IMR-90 (cell line): ENCODE measurements around the gene TOGARAM2. TPM values are rescaled to one million over a fixed set of nuclear protein-coding genes. Genes with fewer than 3 reads are reported as not detected.

Experiments
- ATAC-seq: fragments of 200-7000 bp; cut with Tn5 transposase; 2 replicates; pipeline ENCODE4 v1.9.1; 2020; ENCODE audit warnings: low read depth, mild to moderate bottlenecking, moderate library complexity
- BruUV-seq: library from RNA; stranded (reverse); fragments of 400-500 nt; replicated peaks from 2 replicates; lab custom pipeline; 2021; lab: Mats Ljungman, UMichigan
- CTCF ChIA-PET: fragments of 300-600 bp; formaldehyde crosslinking; extraction: SDS; loops from one replicate; lab custom pipeline; 2021; ENCODE audit warnings: antibody characterized with exemption; lab: Yijun Ruan, JAX
- POLR2A ChIA-PET: fragments of 300-600 bp; sonication (Branson Sonifier 250); formaldehyde crosslinking; loops from one replicate; lab custom pipeline; 2022; ENCODE audit warnings: antibody characterized with exemption; ENCODE audit not compliant: unreplicated experiment; lab: Charles Lee
- DNase-seq: peaks from one replicate; pipeline ENCODE4 v3.0.0; 2013
- H2AFZ ChIP-seq: replicated peaks from 2 replicates; pipeline ENCODE3; 2013; ENCODE audit warnings: low read length, mild to moderate bottlenecking; ENCODE audit not compliant: poor library complexity
- H2AK5ac ChIP-seq: 2 replicates; pipeline ENCODE4 v1.6.1; 2013; ENCODE audit warnings: low read depth, low read length, inconsistent platforms
- H2AK9ac ChIP-seq: replicated peaks from 2 replicates; pipeline ENCODE3; 2013; ENCODE audit warnings: mild to moderate bottlenecking, low read depth, low read length, moderate library complexity; ENCODE audit not compliant: poor library complexity
- H2BK120ac ChIP-seq: 2 replicates; pipeline ENCODE4 v1.6.1; 2013; ENCODE audit warnings: low read depth, low read length, inconsistent platforms
- H2BK15ac ChIP-seq: 3 replicates; pipeline ENCODE4 v1.6.1; 2013; ENCODE audit warnings: low read depth, low read length, inconsistent platforms
- H2BK20ac ChIP-seq: 2 replicates; pipeline ENCODE4 v1.6.1; 2013; ENCODE audit warnings: low read depth, mild to moderate bottlenecking, inconsistent platforms, low read length, moderate library complexity
- H2BK5ac ChIP-seq: 2 replicates; pipeline ENCODE4 v1.6.1; 2013; ENCODE audit warnings: mild to moderate bottlenecking, low read depth, low read length, inconsistent platforms; ENCODE audit not compliant: poor library complexity, severe bottlenecking
- H3K14ac ChIP-seq: replicated peaks from 2 replicates; pipeline ENCODE4 v1.6.1; 2013; ENCODE audit warnings: low read depth, low read length, inconsistent platforms
- H3K18ac ChIP-seq: 2 replicates; pipeline ENCODE4 v1.6.1; 2013; ENCODE audit warnings: low read depth, low read length, control low read depth
- H3K23ac ChIP-seq: 2 replicates; pipeline ENCODE4 v1.6.1; 2013; ENCODE audit warnings: low read depth, low read length, inconsistent platforms
- H3K27ac ChIP-seq: 2 replicates; pipeline ENCODE4 v1.5.1; 2013; ENCODE audit warnings: mild to moderate bottlenecking, control low read depth, low read length; ENCODE audit not compliant: insufficient read depth
- H3K27me3 ChIP-seq: 2 replicates; pipeline ENCODE4 v1.6.1; 2013; ENCODE audit warnings: low read length; ENCODE audit not compliant: control insufficient read depth, insufficient read depth
- H3K36me3 ChIP-seq: 2 replicates; pipeline ENCODE4 v1.6.1; 2013; ENCODE audit warnings: low read length, mixed read lengths; ENCODE audit not compliant: control insufficient read depth, insufficient read depth
- H3K4ac ChIP-seq: 2 replicates; pipeline ENCODE4 v1.6.1; 2013; ENCODE audit warnings: low read depth, low read length, inconsistent platforms
- H3K4me1 ChIP-seq: 2 replicates; pipeline ENCODE4 v1.6.1; 2013; ENCODE audit warnings: low read length, mixed read lengths; ENCODE audit not compliant: control insufficient read depth, insufficient read depth
- H3K4me2 ChIP-seq: 2 replicates; pipeline ENCODE4 v1.6.1; 2013; ENCODE audit warnings: low read depth, mild to moderate bottlenecking, control low read depth, low read length, moderate library complexity
- H3K4me3 ChIP-seq: 2 replicates; pipeline ENCODE4 v1.5.1; 2013; ENCODE audit warnings: low read depth, mild to moderate bottlenecking, control low read depth, low read length, moderate library complexity; ENCODE audit not compliant: insufficient read depth
- H3K56ac ChIP-seq: 2 replicates; pipeline ENCODE4 v1.6.1; 2013; ENCODE audit warnings: low read length, inconsistent platforms; ENCODE audit not compliant: insufficient read depth; ENCODE audit errors: extremely low read depth
- H3K79me1 ChIP-seq, 2 experiments: 2 replicates each; pipeline ENCODE4 v1.6.1; 2013; ENCODE audit warnings: low read length in 2 of 2, inconsistent platforms in 1 of 2, low read depth in 1 of 2
- H3K9ac ChIP-seq: 2 replicates; pipeline ENCODE4 v1.6.1; 2013; ENCODE audit warnings: low read depth, low read length, control low read depth
- H3K9me1 ChIP-seq: 2 replicates; pipeline ENCODE4 v1.6.1; 2013; ENCODE audit warnings: low read length, inconsistent platforms; ENCODE audit not compliant: insufficient read depth
- H3K9me3 ChIP-seq: 2 replicates; pipeline ENCODE4 v1.6.1; 2013; ENCODE audit warnings: low read length; ENCODE audit not compliant: control insufficient read depth, insufficient read depth
- H4K20me1 ChIP-seq: 2 replicates; pipeline ENCODE4 v1.6.1; 2013; ENCODE audit warnings: low read length, inconsistent platforms; ENCODE audit not compliant: insufficient read depth
- H4K5ac ChIP-seq: 2 replicates; pipeline ENCODE4 v1.6.1; 2013; ENCODE audit warnings: mild to moderate bottlenecking, low read depth, low read length, control low read depth
- H4K8ac ChIP-seq, 2 experiments: 2 replicates each; pipeline ENCODE4 v1.6.1; 2013; ENCODE audit warnings: low read depth in 2 of 2, low read length in 2 of 2, control low read depth in 1 of 2, inconsistent platforms in 1 of 2
- H4K91ac ChIP-seq: 2 replicates; pipeline ENCODE4 v1.6.1; 2013; ENCODE audit warnings: low read depth, low read length, inconsistent platforms; ENCODE audit not compliant: insufficient read depth
- BHLHE40 ChIP-seq: fragments of 150-350 bp; IDR thresholded peaks from 2 replicates; pipeline ENCODE4 v1.6.1; 2016; ENCODE audit warnings: mild to moderate bottlenecking, low read depth, low read length
- CEBPB ChIP-seq: IDR thresholded peaks from 2 replicates; pipeline ENCODE4 v1.6.1; 2012; ENCODE audit warnings: low read depth, low read length, improper control_type of control experiment
- CHD1 ChIP-seq: IDR thresholded peaks from 2 replicates; pipeline ENCODE4 v1.6.1; 2012; ENCODE audit warnings: low read depth, low read length, improper control_type of control experiment
- CTCF ChIP-seq: conservative IDR thresholded peaks from 2 replicates; pipeline ENCODE4 v1.5.1; 2012; ENCODE audit warnings: mild to moderate bottlenecking, low read depth, low read length, improper control_type of control experiment
- ELK1 ChIP-seq: fragments of 150-350 bp; IDR thresholded peaks from 2 replicates; pipeline ENCODE4 v1.6.1; 2016; ENCODE audit warnings: low read depth, mild to moderate bottlenecking, low read length, moderate library complexity, borderline replicate concordance
- FOS ChIP-seq: fragments of 150-350 bp; IDR thresholded peaks from 2 replicates; pipeline ENCODE4 v1.6.1; 2016; ENCODE audit warnings: low read depth, low read length
- MAFK ChIP-seq: IDR thresholded peaks from 2 replicates; pipeline ENCODE4 v1.6.1; 2012; ENCODE audit warnings: low read depth, low read length, improper control_type of control experiment
- MAZ ChIP-seq: IDR thresholded peaks from 2 replicates; pipeline ENCODE4 v1.6.1; 2012; ENCODE audit warnings: low read depth, mild to moderate bottlenecking, low read length, improper control_type of control experiment, moderate library complexity, borderline replicate concordance
- MXI1 ChIP-seq: IDR thresholded peaks from 2 replicates; pipeline ENCODE4 v1.6.1; 2012; ENCODE audit warnings: low read depth, mild to moderate bottlenecking, low read length, moderate library complexity, borderline replicate concordance
- NFE2L2 ChIP-seq: fragments of 150-350 bp; IDR thresholded peaks from 2 replicates; pipeline ENCODE4 v1.6.1; 2016; ENCODE audit warnings: low read depth, mild to moderate bottlenecking, low read length
- POLR2A ChIP-seq: IDR thresholded peaks from 2 replicates; pipeline ENCODE4 v1.6.1; 2012; ENCODE audit warnings: mild to moderate bottlenecking, low read depth, low read length
- RAD21 ChIP-seq: IDR thresholded peaks from 2 replicates; pipeline ENCODE4 v1.6.1; 2012; ENCODE audit warnings: low read length, improper control_type of control experiment
- RCOR1 ChIP-seq: IDR thresholded peaks from 2 replicates; pipeline ENCODE4 v1.6.1; 2012; ENCODE audit warnings: mild to moderate bottlenecking, low read length, improper control_type of control experiment; ENCODE audit not compliant: insufficient replicate concordance
- SMC3 ChIP-seq: fragments of 150-350 bp; IDR thresholded peaks from 2 replicates; pipeline ENCODE4 v1.6.1; 2016; ENCODE audit warnings: low read depth, mild to moderate bottlenecking, antibody characterized with exemption, low read length, moderate library complexity
- USF2 ChIP-seq: fragments of 150-350 bp; IDR thresholded peaks from 2 replicates; pipeline ENCODE4 v1.6.1; 2017; ENCODE audit warnings: mild to moderate bottlenecking, antibody characterized with exemption, low read length, low read depth
- WGBS, 2 experiments: methylation state at CpG; one replicate each; pipeline versions ENCODE4 v1.1.5 to v1.1.7; 2013; ENCODE audit warnings: missing lambda C conversion rate in 2 of 2; ENCODE audit not compliant: insufficient read length in 1 of 2; ENCODE audit errors: extremely low coverage in 2 of 2; 5-methylcytosine and 5-hydroxymethylcytosine counted together
- dilution Hi-C: fragments of 300-500 bp; cut with HindIII; formaldehyde crosslinking; loops from one replicate; pipeline ENCODE4 v1.14.3; 2018; ENCODE audit warnings: low sequenced_read_pairs; ENCODE audit not compliant: unreplicated experiment
- in situ Hi-C: fragments of 300-500 bp; cut with MboI; formaldehyde crosslinking; loops from 3 replicates; pipeline ENCODE4 v1.14.3; 2019; ENCODE audit warnings: low sequenced_read_pairs, inconsistent platforms, mixed read lengths
- intact Hi-C: fragments of 100-400 bp; cut with micrococcal nuclease; formaldehyde crosslinking; loops from 2 replicates; pipeline ENCODE4 v1.10.0; 2022
- polyA plus RNA-seq, 3 experiments: library from polyadenylated mRNA; depleted of rRNA; stranded (reverse); fragments of >200 nt; gene quantifications; 2 replicates each; pipeline ENCODE4 v1.2.3, GENCODE V29; 2012; ENCODE audit warnings: low replicate concordance in 1 of 3
- total RNA-seq: library from RNA; depleted of rRNA; stranded (reverse); fragments of >200 nt; gene quantifications from 2 replicates; pipeline ENCODE4 v1.2.3, GENCODE V29; 2012

TOGARAM2 gene
- total and polyA plus RNA-seq, 2 of the 4 experiments (the other 2 are of a cell fraction) = under 0.01 to 0.38 TPM

GRCh38 chr2:29052807-29053206 lies 71.7 kb downstream of the TOGARAM2 start:
- Histone ChIP-seq H2AK5ac (no peak overlapping the region), H3K14ac (no peak overlapping the region), H2BK120ac (no peak overlapping the region), H2BK20ac (no peak overlapping the region), H3K4me2 (no peak overlapping the region), H3K9me1 (no peaks in the 10 kb centered on the region), H2BK15ac (no peak overlapping the region), H3K9ac (no peak overlapping the region), H3K27ac (no peak overlapping the region), H2BK5ac (no peak overlapping the region), H3K4ac (no peak overlapping the region), H4K5ac (no peak overlapping the region), H2AFZ (no peak overlapping the region), H2AK9ac (no peak overlapping the region), H3K4me1 (no peaks in the 10 kb centered on the region), H3K4me3 (no peak overlapping the region), H3K18ac (no peak overlapping the region), H3K23ac (no peak overlapping the region), H3K79me1 (no peaks in the 10 kb centered on the region), H3K36me3 (no peaks in the 10 kb centered on the region), H3K27me3 (peaks cover 10% of the 10 kb centered on the region; the same call in 1 of the 2 replicates), H3K56ac (no peak overlapping the region), H4K8ac (no peak overlapping the region), H4K20me1 (no peaks in the 10 kb centered on the region), H4K91ac (no peak overlapping the region), H3K9me3 (no peaks in the 10 kb centered on the region)
- ChIA-PET CTCF (interaction anchor here (0.6 to 1.3 kb wide), 2 partner anchors 10 to 97 kb away, joined by 4 to 9 read pairs; no protein-coding TSS in a partner anchor), POLR2A (no interaction called here)
- ATAC-seq = no peak
- dilution Hi-C loops = no loop called here
- DNase-seq = no peak
- intact Hi-C loops = no loop called here
- BruUV-seq = no TSS peak
- TF ChIP-seq CTCF (no peak), CHD1 (no peak), ELK1 (no peak), NFE2L2 (no peak), BHLHE40 (no peak), RCOR1 (no peak), SMC3 (no peak), MAZ (no peak), RAD21 (no peak), CEBPB (no peak), USF2 (no peak), FOS (no peak), POLR2A (no peak), MXI1 (no peak), MAFK (no peak)
- 30% methylated on average over 2 of the region's 6 CpGs; no CpG with 5 or more reads in 1 of the 2 experiments for WGBS, 2 experiments
- in situ Hi-C loops = no loop called here
